ENCODE results near the gene BICC1.

DNA sequence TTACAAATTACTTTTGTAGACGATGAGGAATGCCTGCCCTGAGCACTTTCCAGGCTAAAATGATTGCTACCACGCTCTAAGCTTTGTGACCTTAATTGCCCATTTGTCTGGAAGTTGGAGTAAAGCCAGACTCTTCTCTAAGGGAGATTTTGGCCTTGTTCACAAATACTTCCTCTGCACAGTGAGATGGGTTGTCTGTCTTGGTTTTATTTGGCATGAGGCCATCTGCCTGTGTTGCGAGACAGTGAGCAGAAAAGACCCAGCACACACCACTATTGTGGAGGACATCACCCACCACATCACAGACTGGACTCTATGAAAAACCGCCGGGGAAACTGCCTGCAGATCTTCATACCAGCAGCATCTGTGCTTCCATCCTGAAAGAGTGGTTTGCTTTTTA lies 138.4 kb downstream of the BICC1 start:
- TF ChIP-seq, protein P1, sequence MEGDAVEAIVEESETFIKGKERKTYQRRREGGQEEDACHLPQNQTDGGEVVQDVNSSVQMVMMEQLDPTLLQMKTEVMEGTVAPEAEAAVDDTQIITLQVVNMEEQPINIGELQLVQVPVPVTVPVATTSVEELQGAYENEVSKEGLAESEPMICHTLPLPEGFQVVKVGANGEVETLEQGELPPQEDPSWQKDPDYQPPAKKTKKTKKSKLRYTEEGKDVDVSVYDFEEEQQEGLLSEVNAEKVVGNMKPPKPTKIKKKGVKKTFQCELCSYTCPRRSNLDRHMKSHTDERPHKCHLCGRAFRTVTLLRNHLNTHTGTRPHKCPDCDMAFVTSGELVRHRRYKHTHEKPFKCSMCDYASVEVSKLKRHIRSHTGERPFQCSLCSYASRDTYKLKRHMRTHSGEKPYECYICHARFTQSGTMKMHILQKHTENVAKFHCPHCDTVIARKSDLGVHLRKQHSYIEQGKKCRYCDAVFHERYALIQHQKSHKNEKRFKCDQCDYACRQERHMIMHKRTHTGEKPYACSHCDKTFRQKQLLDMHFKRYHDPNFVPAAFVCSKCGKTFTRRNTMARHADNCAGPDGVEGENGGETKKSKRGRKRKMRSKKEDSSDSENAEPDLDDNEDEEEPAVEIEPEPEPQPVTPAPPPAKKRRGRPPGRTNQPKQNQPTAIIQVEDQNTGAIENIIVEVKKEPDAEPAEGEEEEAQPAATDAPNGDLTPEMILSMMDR (conservative IDR thresholded peaks at IDR 0.05 in 1 of 2, IDR thresholded peaks at IDR 0.05 in 1 of 2; ENCODE audit: extremely low read depth in 1 of 2, insufficient read depth in 1 of 2, low read depth in 1 of 2, low read length in 2 of 2): no peak
- no peak for TF ChIP-seq EZH2 (IDR thresholded peaks at IDR 0.05; ENCODE audit: borderline replicate concordance, low read length)
